ENCODE measurements around the gene LST1.

GRCh38 chr6:31610968-31611367 is 24.9 kb downstream of the LST1 start:
- TF ChIP-seq POLR2AphosphoS5 (IDR thresholded peaks at IDR 0.05; ENCODE audit: low read depth, low read length), result no peak
- TF ChIP-seq CTCF (IDR thresholded peaks at IDR 0.05), result no peak
